Measurements from ENCODE around the gene AAGAB.

AAGAB gene

DNA sequence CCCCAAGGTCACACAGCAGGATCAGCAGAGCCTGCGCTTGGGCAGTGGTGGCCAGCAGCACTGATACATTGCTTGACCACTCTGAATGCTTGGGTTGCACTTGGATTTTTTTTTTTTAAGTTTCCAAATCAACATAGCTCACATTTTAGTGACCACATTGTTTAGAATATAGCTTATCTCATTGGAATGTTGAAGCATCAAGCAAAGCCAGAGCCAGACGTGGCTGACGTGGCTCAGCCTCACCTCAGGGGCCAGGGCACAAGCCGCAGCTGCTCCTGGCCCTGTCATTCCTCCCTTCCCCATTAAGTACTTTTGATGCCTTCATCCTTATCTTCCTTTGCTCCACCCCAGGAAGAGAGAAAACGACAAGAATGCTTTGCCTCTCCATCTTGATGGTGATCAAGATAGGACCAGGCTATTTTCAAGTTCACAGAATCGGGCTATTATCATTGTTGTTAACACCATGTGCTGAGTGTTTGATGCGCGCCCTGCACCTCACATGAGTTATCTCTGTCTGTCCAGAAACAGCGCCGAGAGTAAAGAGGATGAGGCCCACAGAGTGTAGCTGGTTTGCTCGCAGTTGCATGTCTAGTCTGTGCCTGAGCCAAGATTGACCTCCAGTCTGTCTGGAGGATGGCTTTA lies 75.8 kb downstream of the AAGAB start:
- TF ChIP-seq, protein P1, sequence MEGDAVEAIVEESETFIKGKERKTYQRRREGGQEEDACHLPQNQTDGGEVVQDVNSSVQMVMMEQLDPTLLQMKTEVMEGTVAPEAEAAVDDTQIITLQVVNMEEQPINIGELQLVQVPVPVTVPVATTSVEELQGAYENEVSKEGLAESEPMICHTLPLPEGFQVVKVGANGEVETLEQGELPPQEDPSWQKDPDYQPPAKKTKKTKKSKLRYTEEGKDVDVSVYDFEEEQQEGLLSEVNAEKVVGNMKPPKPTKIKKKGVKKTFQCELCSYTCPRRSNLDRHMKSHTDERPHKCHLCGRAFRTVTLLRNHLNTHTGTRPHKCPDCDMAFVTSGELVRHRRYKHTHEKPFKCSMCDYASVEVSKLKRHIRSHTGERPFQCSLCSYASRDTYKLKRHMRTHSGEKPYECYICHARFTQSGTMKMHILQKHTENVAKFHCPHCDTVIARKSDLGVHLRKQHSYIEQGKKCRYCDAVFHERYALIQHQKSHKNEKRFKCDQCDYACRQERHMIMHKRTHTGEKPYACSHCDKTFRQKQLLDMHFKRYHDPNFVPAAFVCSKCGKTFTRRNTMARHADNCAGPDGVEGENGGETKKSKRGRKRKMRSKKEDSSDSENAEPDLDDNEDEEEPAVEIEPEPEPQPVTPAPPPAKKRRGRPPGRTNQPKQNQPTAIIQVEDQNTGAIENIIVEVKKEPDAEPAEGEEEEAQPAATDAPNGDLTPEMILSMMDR (conservative IDR thresholded peaks at IDR 0.05): no peak
- TF ChIP-seq ZFX (IDR thresholded peaks at IDR 0.05): no peak
- H3K27ac ChIP-seq: no peak overlapping the region

DNA sequence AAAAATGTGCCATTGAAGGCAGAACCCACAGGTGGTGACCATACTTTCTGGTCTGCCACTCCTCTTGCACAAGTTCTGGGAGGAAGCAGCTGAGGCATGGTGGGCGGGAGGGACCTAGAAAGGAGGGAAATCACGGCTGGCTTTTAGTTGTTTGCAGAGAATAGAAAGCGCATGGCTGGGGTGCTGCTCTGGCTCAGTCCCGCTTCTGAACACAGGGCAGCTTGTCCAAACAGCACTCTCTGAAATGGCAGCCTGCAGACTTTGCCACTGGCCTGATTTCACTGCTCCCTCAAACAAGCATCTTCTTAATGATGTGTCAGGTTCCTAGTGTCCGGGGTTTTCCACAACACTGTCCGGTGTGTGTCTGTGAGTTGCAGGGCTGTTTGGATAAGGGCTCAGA lies 76.7 kb downstream of the AAGAB start:
- no peak overlapping the region for H3K27ac ChIP-seq

DNA sequence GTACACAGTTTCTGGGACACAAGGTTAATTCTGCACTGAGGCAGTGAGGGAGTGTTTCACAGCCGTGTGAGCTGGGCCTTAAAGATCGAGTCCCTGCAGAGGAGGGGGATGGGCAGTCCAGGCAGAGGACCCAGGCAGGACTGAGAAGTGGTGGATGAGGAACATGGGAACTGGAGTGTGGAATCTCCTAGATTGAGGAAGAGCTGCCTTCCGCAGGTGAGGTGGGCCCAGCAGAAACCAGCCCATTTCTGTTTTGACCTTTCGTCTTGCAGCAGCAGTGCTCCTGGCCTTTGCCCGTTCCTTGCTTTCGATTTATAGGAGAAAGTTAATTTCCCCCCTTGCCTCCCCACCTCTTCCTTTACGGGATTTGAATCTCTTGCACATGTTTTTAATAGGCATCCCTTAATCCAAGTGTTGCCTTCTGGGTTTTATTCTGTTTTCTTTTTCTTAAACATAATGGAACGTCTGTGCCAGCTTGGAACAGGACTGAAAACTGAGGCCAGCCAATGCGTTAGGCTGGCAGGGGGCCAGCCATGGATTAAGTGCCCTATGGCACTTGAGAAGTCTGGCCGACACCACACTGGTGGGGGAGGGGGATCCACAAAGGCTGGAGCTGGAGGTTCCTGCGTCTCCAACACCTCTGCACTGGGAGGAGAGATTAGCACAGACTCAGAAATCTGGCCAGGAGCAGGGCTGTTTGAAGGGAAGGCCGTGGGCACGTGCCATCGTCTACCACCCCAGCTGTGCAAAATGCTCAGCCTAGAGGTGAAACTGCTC lies 78.1 kb downstream of the AAGAB start:
- H3K27ac ChIP-seq: peak overlapping the region; percentile 28
- TF ChIP-seq ZFX (IDR thresholded peaks at IDR 0.05): no peak
- TF ChIP-seq, protein P1 (conservative IDR thresholded peaks at IDR 0.05): no peak

More for the DNA sequence above, 76.7 kb downstream of the AAGAB start:
- TF ChIP-seq, protein P1 (conservative IDR thresholded peaks at IDR 0.05): no peak
- no peak for TF ChIP-seq ZFX (IDR thresholded peaks at IDR 0.05)

DNA sequence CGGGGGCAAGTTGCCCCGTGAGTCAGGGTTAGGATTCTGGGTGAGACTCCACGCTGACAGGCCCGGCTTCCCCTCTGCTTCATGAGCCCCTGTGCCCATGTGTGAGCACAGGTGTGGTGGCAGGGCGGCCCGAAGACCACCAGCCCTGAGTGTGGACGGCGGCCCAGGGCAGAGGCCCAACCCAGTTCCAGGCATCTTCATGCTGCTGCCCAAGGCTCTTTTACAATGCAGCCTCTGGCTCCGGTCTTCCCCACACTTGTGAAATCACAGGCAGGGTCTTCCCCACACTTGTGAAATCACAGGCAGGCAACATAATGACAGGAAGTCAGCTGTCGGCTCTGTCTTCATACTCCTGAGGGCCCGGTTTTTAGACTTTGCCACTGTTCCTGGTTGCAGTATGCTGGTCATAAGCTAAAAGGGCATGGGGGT lies 78.8 kb downstream of the AAGAB start:
- no peak for TF ChIP-seq ZFX (IDR thresholded peaks at IDR 0.05)
- TF ChIP-seq, protein P1 (conservative IDR thresholded peaks at IDR 0.05): no peak
- H3K27ac ChIP-seq: peak overlapping the region; percentile 28; the same call in 1 of the 2 replicates

DNA sequence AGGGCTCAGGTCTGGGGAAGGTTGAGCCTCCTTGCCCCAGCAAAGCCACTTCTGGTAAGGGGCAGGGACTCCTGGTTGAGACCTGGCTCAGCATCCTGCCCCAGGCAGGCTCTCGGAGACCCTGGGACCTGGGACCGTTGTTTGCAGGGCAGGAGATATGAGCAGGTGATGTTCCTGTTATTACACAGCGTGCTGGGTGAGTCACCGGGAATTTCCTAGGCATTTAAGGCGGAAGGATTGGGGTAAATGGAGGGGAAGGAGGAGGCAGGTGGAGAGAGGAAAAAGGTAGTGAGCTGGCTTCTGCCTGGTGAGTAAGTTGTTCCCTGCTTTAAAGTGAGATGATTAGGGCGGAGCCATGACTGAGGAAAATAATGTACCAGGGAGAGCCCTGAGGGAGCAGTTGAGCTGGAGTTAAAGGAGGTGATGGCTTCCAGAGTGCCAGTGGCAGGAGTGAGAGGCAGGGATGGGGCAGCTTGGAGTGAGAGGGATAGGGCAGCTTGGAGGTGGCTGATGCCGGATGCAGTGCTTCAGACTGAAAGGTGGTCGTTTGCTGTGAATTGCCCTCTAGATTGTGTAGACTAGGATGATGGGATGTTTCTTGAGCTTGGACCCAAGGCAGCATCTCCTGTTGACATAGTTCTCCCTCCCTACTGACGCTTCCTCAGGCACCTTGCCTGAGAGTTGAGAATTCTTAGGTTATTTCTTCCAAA lies 79.4 kb downstream of the AAGAB start:
- no peak overlapping the region for H3K27ac ChIP-seq
- TF ChIP-seq ZFX (IDR thresholded peaks at IDR 0.05): no peak
- TF ChIP-seq, protein P1 (conservative IDR thresholded peaks at IDR 0.05): no peak

DNA sequence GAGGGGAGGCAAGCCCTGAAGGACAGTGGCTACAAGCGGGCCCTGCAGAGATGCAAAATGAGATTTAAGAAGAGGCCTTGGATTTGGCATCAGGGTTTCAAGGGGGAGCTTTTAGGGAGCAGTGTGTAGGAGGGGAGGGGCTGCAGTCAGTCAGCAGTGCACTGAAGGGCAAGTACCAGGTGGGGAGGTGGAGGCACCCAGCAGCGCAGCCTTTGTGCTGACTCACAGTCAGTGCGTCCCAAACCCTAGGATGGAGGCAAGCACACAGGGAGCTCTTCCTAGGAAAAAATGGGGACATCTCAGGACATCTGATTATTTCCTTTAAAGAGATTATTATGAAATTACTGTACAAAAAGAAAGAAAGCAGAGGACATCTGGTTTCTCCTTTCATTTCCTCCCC lies 80.0 kb downstream of the AAGAB start:
- TF ChIP-seq, protein P1 (conservative IDR thresholded peaks at IDR 0.05): no peak
- TF ChIP-seq ZFX (IDR thresholded peaks at IDR 0.05): no peak
- no peak overlapping the region for H3K27ac ChIP-seq

DNA sequence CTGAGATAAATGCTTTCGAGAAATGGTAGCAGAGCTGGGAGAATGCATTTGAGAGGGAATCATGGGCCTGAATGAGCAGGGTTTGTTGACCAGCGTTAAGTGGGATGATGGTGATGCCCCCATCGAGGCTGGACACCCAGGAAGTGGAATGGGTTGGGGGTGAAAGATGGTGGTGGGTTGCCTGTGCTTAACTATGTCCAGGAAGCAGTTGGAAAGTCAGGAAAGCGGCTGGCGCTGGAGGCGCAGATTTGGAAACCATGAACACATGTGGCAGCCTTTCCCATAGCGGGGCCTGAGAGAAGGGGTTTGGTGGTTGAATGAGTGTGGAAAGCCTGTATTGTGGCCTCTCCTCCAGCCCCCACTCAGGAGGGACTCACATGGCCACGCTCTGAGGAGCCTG lies 80.7 kb downstream of the AAGAB start:
- H3K27ac ChIP-seq: no peak overlapping the region
- TF ChIP-seq, protein P1 (conservative IDR thresholded peaks at IDR 0.05): no peak
- TF ChIP-seq ZFX (IDR thresholded peaks at IDR 0.05): no peak

All from C4-2B (cell line).